Dermis microvascular lymphatic vessel endothelial cell (primary cell): ENCODE results near the gene MRPL32. TPM values are rescaled to one million over a fixed set of nuclear protein-coding genes. Genes with fewer than 3 reads are reported as not detected.

ENCODE experiments used
- DNase-seq, 2 donors: peaks; one replicate each; pipeline versions ENCODE4 v3.0.0 to v3.0.0-alpha.2; 2010; ENCODE audit warnings: low read depth in 2 of 2
- total RNA-seq: library from RNA; depleted of rRNA; stranded (reverse); fragments of >200 nt; gene quantifications from 2 replicates; pipeline ENCODE4 v1.2.1, GENCODE V29; 2014

Gene MRPL32
- total RNA-seq, 1 donor from 2014 or later = 59.6 TPM

GRCh38 chr7:42964849-42965805 is 33.0 kb downstream of the MRPL32 start:
- no peak for DNase-seq

- DNase-seq = no peak
These were observed 35.2 kb downstream of the MRPL32 start for GRCh38 chr7:42967391-42967790.

- peak; percentile 20 to 91 for DNase-seq
These were observed 40.7 kb downstream of the MRPL32 start for GRCh38 chr7:42972699-42973500.

- no peak for DNase-seq
These were observed 44.2 kb downstream of the MRPL32 start for GRCh38 chr7:42976371-42976770.

GRCh38 chr7:42978496-42978895 is 46.3 kb downstream of the MRPL32 start:
- DNase-seq = no peak

- no peak for DNase-seq
These were observed 47.9 kb downstream of the MRPL32 start for GRCh38 chr7:42980084-42980483.

GRCh38 chr7:42980514-42980913 is 48.3 kb downstream of the MRPL32 start:
- no peak for DNase-seq

GRCh38 chr7:42981601-42982000 is 49.4 kb downstream of the MRPL32 start:
- DNase-seq = no peak

- no peak for DNase-seq
These were observed 50.5 kb downstream of the MRPL32 start for GRCh38 chr7:42982604-42983115.

GRCh38 chr7:42984137-42984536 is 52.0 kb downstream of the MRPL32 start:
- DNase-seq = no peak

- no peak for DNase-seq
These were observed 54.0 kb downstream of the MRPL32 start for GRCh38 chr7:42986213-42986612.

- no peak for DNase-seq
These were observed 54.6 kb downstream of the MRPL32 start for GRCh38 chr7:42986781-42987248.

Other genes with a start within 250 kb of the MRPL32 start
- gene C7orf25, start 20.3 kb upstream of the MRPL32 start, total RNA-seq = 2.6 and 4.4 TPM in 2 replicates
- 57.1 and 72.0 TPM in 2 replicates for gene PSMA2, start 202 bp upstream of the MRPL32 start, total RNA-seq
- not detected in 2 replicates for gene HECW1, start 180.3 kb downstream of the MRPL32 start, total RNA-seq